ENCODE measurements around the gene PIGX.

DNA sequence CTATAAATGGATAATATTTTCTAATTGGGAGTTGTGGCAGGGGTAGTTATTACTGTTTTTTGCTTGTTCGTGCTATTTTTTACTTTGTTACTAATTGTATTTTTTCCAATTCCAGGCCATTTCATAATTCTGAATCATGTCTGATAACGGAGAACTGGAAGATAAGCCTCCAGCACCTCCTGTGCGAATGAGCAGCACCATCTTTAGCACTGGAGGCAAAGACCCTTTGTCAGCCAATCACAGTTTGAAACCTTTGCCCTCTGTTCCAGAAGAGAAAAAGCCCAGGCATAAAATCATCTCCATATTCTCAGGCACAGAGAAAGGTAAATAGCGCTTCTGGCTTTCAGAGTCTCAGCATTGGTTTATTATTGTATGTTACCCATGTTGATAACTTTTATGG is 70.3 kb downstream of the PIGX start:
- TF ChIP-seq, protein P1, sequence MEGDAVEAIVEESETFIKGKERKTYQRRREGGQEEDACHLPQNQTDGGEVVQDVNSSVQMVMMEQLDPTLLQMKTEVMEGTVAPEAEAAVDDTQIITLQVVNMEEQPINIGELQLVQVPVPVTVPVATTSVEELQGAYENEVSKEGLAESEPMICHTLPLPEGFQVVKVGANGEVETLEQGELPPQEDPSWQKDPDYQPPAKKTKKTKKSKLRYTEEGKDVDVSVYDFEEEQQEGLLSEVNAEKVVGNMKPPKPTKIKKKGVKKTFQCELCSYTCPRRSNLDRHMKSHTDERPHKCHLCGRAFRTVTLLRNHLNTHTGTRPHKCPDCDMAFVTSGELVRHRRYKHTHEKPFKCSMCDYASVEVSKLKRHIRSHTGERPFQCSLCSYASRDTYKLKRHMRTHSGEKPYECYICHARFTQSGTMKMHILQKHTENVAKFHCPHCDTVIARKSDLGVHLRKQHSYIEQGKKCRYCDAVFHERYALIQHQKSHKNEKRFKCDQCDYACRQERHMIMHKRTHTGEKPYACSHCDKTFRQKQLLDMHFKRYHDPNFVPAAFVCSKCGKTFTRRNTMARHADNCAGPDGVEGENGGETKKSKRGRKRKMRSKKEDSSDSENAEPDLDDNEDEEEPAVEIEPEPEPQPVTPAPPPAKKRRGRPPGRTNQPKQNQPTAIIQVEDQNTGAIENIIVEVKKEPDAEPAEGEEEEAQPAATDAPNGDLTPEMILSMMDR (IDR thresholded peaks at IDR 0.05; ENCODE audit: poor library complexity, severe bottlenecking): no peak
- TF ChIP-seq TAF1 (IDR thresholded peaks at IDR 0.05; ENCODE audit: low read depth) (no peak), POLR2AphosphoS5 (IDR thresholded peaks at IDR 0.05) (no peak), MXI1 (conservative IDR thresholded peaks at IDR 0.05; ENCODE audit: poor library complexity, severe bottlenecking) (no peak), EZH2 (IDR thresholded peaks at IDR 0.05; ENCODE audit: borderline replicate concordance, insufficient read depth, low read length, poor library complexity, severe bottlenecking) (no peak)

Data from neural cell (in vitro differentiated cells).